ENCODE measurements around the gene EXD3.

Gene EXD3

DNA sequence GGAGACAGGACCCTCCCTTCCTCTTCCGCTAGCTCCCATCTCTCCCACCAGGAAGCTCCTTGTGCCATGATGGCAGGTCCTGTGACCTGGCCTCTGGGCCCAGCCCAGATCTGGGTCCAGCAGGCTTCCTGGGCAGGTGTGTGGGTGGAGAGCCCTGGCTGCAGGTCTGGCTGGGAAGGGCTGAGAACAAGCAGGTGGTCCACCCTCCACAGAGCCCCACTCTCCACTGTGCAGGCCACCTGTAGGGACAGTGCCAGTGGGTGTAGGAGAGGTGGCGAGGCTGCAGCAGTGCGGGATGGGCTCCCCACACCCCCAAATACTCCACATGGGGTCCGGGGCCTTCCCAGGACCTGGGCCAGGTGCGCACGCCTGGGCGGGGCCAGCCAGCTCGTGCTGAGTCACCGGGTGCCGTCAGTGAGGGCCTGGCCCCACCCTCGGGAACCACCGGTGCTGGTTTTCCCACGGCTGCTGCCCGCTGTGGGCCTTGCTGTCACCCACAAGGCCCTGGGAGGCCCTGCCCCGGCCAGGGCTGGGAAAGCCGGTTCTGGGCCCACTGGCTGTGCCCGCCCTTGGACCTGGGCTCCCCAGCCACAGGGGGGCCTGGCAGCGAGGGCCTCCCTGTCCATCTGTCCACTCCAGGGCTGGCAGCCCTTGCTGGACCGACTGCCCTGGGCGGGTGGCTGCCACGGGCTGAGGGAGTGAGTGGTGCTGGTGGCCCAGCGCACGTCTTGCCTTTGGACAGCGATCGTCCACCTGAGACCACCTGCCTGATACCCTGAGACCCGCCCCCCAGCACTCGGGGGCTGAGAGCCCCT lies 111.6 kb downstream of the EXD3 start:
- TF ChIP-seq, protein P1, sequence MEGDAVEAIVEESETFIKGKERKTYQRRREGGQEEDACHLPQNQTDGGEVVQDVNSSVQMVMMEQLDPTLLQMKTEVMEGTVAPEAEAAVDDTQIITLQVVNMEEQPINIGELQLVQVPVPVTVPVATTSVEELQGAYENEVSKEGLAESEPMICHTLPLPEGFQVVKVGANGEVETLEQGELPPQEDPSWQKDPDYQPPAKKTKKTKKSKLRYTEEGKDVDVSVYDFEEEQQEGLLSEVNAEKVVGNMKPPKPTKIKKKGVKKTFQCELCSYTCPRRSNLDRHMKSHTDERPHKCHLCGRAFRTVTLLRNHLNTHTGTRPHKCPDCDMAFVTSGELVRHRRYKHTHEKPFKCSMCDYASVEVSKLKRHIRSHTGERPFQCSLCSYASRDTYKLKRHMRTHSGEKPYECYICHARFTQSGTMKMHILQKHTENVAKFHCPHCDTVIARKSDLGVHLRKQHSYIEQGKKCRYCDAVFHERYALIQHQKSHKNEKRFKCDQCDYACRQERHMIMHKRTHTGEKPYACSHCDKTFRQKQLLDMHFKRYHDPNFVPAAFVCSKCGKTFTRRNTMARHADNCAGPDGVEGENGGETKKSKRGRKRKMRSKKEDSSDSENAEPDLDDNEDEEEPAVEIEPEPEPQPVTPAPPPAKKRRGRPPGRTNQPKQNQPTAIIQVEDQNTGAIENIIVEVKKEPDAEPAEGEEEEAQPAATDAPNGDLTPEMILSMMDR (IDR thresholded peaks at IDR 0.05; ENCODE audit: low read depth, low read length), result no peak
- no peak for DNase-seq (ENCODE audit: extremely low read depth, low read depth)

- DNase-seq (ENCODE audit: extremely low read depth, low read depth), result no peak
- TF ChIP-seq, protein P1 (IDR thresholded peaks at IDR 0.05; ENCODE audit: low read depth, low read length), result no peak
Measured at GRCh38 chr9:137310189-137311052, 112.5 kb downstream of the EXD3 start.

DNA sequence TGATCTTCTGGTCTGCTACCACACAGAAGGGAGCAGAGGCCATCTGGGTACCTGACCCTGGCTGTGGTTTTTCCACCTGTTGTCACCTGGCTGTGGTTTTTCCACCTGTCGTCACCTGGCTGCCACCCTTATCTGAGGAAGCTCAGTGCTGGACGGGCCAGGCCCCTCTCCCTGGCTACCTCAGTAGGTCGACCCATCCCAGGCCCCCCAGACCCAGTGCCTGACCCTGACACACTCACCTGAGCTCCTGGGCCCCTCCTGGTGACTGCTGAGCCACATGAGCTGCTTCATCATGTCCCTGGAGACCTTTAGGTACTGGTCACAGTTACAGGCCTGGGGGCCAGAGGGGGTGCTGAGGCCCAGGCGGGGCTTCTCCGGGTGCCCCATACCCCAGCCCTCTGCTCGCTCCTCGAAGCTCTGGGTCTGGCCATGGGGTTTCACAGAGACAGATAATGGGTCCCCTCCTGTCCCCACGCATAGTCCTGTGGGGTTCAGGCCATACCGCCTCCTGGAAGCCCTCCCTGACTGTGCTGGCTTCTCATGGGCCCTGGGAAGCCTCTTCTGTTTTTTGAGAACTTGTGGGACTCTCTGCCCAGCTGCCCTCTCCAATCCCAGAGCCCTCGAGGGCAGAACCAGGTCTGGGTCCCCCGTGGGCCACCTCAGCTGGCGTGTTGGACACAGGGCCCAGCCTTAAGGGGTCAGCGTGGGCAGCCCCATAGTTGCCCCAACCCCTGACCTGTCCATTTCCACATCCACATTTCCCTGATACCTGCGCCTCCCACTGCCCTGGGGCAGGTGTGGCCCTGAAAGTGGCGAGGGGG lies 113.4 kb downstream of the EXD3 start:
- DNase-seq (ENCODE audit: extremely low read depth, low read depth), result no peak
- TF ChIP-seq, protein P1 (IDR thresholded peaks at IDR 0.05; ENCODE audit: low read depth, low read length), result no peak

DNA sequence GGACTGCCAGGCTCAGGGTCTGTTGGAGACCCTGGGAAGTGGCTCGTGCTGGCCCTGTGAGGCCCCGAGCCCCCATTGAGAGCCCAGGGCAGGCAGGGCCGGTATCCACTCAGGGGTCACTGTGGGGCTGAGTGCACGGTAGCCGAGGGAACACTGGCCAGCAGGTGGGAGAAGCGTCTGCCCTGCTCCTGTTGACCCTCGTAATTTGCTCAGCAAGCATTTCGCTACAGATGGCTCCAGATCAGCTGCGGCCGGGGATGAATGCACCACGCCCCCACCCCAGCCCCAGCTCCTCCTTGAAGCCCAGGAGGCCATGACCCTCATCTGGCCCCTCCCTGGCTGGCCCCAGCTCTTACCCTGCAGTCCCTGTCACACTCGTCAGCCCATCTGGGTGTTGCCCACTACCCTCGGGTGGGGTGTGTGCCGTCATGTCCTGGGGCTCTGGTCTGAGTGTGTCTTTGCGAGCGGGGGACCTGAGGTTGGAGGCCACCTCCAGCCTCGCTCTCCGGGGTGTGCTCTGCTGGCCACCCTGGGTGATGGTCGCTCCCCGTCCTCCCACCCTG lies 114.8 kb downstream of the EXD3 start:
- TF ChIP-seq, protein P1 (IDR thresholded peaks at IDR 0.05; ENCODE audit: low read depth, low read length), result no peak
- no peak for DNase-seq (ENCODE audit: extremely low read depth, low read depth)

- TF ChIP-seq, protein P1 (IDR thresholded peaks at IDR 0.05; ENCODE audit: low read depth, low read length), result no peak
- no peak for DNase-seq (ENCODE audit: extremely low read depth, low read depth)
Measured at GRCh38 chr9:137307255-137308056, 115.5 kb downstream of the EXD3 start.

GRCh38 chr9:137306850-137307254 lies 116.1 kb downstream of the EXD3 start:
- DNase-seq (ENCODE audit: extremely low read depth, low read depth), result no peak
- TF ChIP-seq, protein P1 (IDR thresholded peaks at IDR 0.05; ENCODE audit: low read depth, low read length), result no peak
